PC-3 (cell line): ENCODE results near the gene SCT. TPM values are rescaled to one million over a fixed set of nuclear protein-coding genes. Genes with fewer than 3 reads are reported as not detected.

Experiments used
- ATAC-seq: fragments of 200-7000 bp; cut with Tn5 transposase; 2 replicates; pipeline ENCODE4 v1.9.1; 2020; ENCODE audit warnings: mild to moderate bottlenecking, moderate library complexity
- BruUV-seq: library from RNA; stranded (reverse); fragments of 400-500 nt; replicated peaks from 2 replicates; lab custom pipeline; 2021; lab: Mats Ljungman, UMichigan
- CTCF ChIA-PET: fragments of 300-600 bp; sonication (Branson Sonifier 250); formaldehyde crosslinking; loops from one replicate; lab custom pipeline; 2022; ENCODE audit warnings: antibody characterized with exemption; lab: Charles Lee
- POLR2A ChIA-PET: fragments of 300-600 bp; sonication (Branson Sonifier 250); formaldehyde crosslinking; loops from one replicate; lab custom pipeline; 2022; ENCODE audit warnings: antibody characterized with exemption; ENCODE audit not compliant: unreplicated experiment; lab: Charles Lee
- DNase-seq: peaks from one replicate; pipeline ENCODE4 v3.0.0-alpha.2; 2015
- H2AFZ ChIP-seq: fragments of 300-600 bp; sonication (generic); 2 replicates; pipeline ENCODE4 v1.6.0; 2016; ENCODE audit warnings: antibody characterized with exemption, low read length
- H3F3A ChIP-seq: fragments of 300-600 bp; sonication (generic); one replicate; pipeline ENCODE4 v1.6.0; 2017; ENCODE audit warnings: antibody characterized with exemption, low read length, control low read depth, mild to moderate bottlenecking; ENCODE audit not compliant: unreplicated experiment
- H3K27ac ChIP-seq: fragments of 300-600 bp; sonication (generic); 2 replicates; pipeline ENCODE4 v1.5.1; 2016; ENCODE audit warnings: mild to moderate bottlenecking, low read length
- H3K27me3 ChIP-seq: fragments of 300-600 bp; sonication (generic); 2 replicates; pipeline ENCODE4 v1.6.1; 2016; ENCODE audit warnings: low read length, mixed read lengths
- H3K36me3 ChIP-seq: fragments of 300-600 bp; sonication (generic); 2 replicates; pipeline ENCODE4 v1.6.1; 2016; ENCODE audit warnings: low read depth, mixed run types, low read length, mixed read lengths
- H3K4me1 ChIP-seq: fragments of 300-600 bp; sonication (generic); 2 replicates; pipeline ENCODE4 v1.5.1; 2016; ENCODE audit warnings: low read length; ENCODE audit not compliant: insufficient read depth
- H3K4me2 ChIP-seq: fragments of 300-600 bp; sonication (generic); 2 replicates; pipeline ENCODE4 v1.6.0; 2016; ENCODE audit warnings: low read length
- H3K4me3 ChIP-seq: fragments of 300-600 bp; sonication (generic); 2 replicates; pipeline ENCODE4 v1.5.1; 2016; ENCODE audit warnings: mild to moderate bottlenecking, low read length, mixed read lengths
- H3K79me2 ChIP-seq: fragments of 300-600 bp; sonication (generic); 2 replicates; pipeline ENCODE4 v1.6.1; 2017; ENCODE audit warnings: low read length, mixed read lengths
- H3K9ac ChIP-seq: fragments of 300-600 bp; sonication (generic); 2 replicates; pipeline ENCODE4 v1.6.0; 2016; ENCODE audit warnings: mild to moderate bottlenecking, low read length
- H3K9me2 ChIP-seq: fragments of 300-600 bp; sonication (generic); replicated peaks from 2 replicates; pipeline ENCODE4 v1.6.1; 2016; ENCODE audit warnings: mixed run types, low read length, mixed read lengths
- H3K9me3 ChIP-seq: fragments of 300-600 bp; sonication (generic); 2 replicates; pipeline ENCODE4 v1.6.1; 2016; ENCODE audit warnings: low read length, mixed read lengths
- H4K20me1 ChIP-seq: fragments of 300-600 bp; sonication (generic); 2 replicates; pipeline ENCODE4 v1.6.1; 2016; ENCODE audit warnings: low read length, mixed read lengths
- EZH2 ChIP-seq: fragments of 300-600 bp; sonication (generic); IDR thresholded peaks from one replicate; pipeline ENCODE4 v1.6.1; 2017; ENCODE audit warnings: antibody characterized with exemption, mild to moderate bottlenecking, low read length; ENCODE audit not compliant: unreplicated experiment
- EZH2phosphoT487 ChIP-seq: fragments of 300-600 bp; sonication (generic); IDR thresholded peaks from 2 replicates; pipeline ENCODE4 v1.6.1; 2018; ENCODE audit warnings: mild to moderate bottlenecking, antibody characterized with exemption, low read length, borderline replicate concordance
- intact Hi-C: fragments of 100-400 bp; cut with micrococcal nuclease; formaldehyde crosslinking; loops from 2 replicates; pipeline ENCODE4 v1.9.0; 2023
- total RNA-seq: library from RNA; depleted of rRNA; stranded (reverse); fragments of >200 nt; gene quantifications from 2 replicates; pipeline ENCODE4 v1.2.3, GENCODE V29; 2014
- TF ChIP-seq, protein P1 (sequence below): fragments of 300-600 bp; sonication (generic); conservative IDR thresholded peaks from 2 replicates; pipeline ENCODE4 v1.5.1; 2017; ENCODE audit warnings: antibody characterized with exemption, low read depth, mild to moderate bottlenecking, low read length

The SCT gene
- total RNA-seq, 1 experiment from 2014 or later: not detected

DNA sequence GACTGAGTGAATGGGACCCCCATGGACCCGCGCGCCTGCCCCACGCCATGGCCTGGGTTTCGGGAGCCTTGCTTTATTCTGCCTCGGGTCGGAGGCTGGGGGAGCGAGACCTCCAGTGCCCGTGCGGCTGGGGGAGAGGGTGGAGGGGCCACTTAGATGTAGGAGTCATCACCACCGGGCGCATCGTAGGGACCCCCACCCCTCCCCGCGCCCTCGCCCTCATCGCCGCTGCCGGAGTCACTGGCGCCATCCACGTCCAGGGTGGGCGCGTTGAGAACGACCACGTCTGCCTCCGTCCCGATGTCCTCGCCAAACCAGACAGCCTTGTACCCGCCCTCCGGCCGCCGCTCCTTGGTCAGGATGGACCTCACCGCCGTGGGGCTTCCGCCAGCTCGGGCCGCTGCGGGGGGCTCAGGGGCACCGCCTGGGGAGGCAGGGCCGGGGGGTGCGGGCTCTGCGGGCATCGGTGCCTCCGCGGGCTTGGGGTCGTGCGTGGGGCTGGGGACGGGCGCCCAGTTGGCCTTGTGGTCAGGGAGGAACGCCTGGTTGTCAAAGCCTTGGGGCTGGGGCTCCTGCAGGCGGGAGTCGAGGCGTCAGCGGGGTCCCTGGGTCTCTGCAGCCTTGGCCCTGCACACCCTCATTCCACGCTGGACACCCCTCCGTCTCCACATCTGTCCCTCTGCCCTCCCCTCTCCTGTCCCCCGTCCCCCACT lies 9.6 kb downstream of the SCT start:
- Histone ChIP-seq H3K79me2 (peaks cover 8% of the 10 kb centered on the region; the same call in 1 of the 2 replicates), H4K20me1 (peaks cover 14% of the 10 kb centered on the region), H3F3A (peaks cover 6% of the 10 kb centered on the region), H3K36me3 (peaks cover 9% of the 10 kb centered on the region; the same call in 1 of the 2 replicates), H3K27ac (no peak overlapping the region), H3K27me3 (no peaks in the 10 kb centered on the region), H3K9ac (no peak overlapping the region), H3K4me2 (no peak overlapping the region), H3K9me3 (no peaks in the 10 kb centered on the region), H3K4me3 (no peak overlapping the region), H3K4me1 (peaks cover 28% of the 10 kb centered on the region), H2AFZ (no peak overlapping the region), H3K9me2 (no peaks in the 10 kb centered on the region)
- no TSS peak for BruUV-seq
- intact Hi-C loops: loop anchor here (10.0 kb wide), 1 partner anchor 53 kb away; the partner anchor contains the start of genes LMNTD2 and RASSF7
- ATAC-seq (no peak), DNase-seq (no peak)
- TF ChIP-seq EZH2phosphoT487 (no peak), EZH2 (no peak)
- TF ChIP-seq, protein P1, sequence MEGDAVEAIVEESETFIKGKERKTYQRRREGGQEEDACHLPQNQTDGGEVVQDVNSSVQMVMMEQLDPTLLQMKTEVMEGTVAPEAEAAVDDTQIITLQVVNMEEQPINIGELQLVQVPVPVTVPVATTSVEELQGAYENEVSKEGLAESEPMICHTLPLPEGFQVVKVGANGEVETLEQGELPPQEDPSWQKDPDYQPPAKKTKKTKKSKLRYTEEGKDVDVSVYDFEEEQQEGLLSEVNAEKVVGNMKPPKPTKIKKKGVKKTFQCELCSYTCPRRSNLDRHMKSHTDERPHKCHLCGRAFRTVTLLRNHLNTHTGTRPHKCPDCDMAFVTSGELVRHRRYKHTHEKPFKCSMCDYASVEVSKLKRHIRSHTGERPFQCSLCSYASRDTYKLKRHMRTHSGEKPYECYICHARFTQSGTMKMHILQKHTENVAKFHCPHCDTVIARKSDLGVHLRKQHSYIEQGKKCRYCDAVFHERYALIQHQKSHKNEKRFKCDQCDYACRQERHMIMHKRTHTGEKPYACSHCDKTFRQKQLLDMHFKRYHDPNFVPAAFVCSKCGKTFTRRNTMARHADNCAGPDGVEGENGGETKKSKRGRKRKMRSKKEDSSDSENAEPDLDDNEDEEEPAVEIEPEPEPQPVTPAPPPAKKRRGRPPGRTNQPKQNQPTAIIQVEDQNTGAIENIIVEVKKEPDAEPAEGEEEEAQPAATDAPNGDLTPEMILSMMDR: no peak
- ChIA-PET POLR2A (no interaction called here), CTCF (no interaction called here)

DNA sequence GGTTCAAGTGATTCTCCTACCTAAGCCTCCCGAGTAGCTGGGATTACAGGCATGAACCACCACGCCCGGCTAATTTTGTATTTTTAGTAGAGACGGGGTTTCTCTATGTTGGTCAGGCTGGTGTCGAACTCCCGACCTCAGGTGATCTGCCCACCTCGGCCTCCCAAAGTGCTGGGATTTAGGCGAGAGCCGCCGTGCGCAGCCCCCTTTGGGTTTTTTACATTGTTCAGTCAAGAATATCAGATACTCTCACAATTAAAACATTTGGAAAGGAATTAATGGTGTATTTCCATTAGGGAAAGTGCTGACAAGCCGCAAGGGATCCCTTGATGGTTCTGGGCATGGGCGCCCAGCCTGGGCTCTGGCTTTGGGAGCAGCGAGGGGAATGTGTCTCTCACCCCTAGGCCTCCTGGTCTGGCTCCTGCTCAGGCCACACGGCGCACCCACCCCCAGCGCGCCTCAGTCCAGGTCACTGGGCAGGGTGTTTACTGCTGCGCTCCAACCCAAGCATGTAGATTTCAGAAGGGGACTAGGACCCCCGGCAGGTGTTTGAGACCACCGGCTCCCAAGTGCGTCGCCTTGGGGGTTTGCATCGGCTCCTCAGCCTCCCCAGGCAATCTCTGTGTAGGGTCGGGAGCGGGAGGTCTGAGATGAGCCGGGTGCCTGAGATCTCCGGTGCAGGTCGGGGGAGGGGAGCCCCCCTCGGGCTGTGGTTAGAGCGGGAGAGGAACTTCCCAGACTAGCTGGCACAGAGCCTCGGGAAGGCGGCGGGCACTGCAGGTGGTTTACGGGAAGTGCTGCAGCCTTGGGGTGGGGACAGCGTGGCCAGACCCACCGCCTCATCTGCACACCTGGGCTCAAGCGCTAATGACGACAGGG lies 10.4 kb downstream of the SCT start:
- ChIA-PET POLR2A (interaction anchor here (0.6 kb wide), 1 partner anchor 20 kb away, joined by 4 read pairs; the partner anchor contains the start of gene DRD4), CTCF (no interaction called here)
- H3F3A ChIP-seq: peaks cover 7% of the 10 kb centered on the region
- H3K4me3 ChIP-seq: peak overlapping the region; percentile 79; the same call in 1 of the 2 replicates
- peaks cover 14% of the 10 kb centered on the region for H3K36me3 ChIP-seq
- H3K4me1 ChIP-seq: peaks cover 28% of the 10 kb centered on the region
- no peak overlapping the region for H3K9ac ChIP-seq
- H4K20me1 ChIP-seq: peaks cover 18% of the 10 kb centered on the region
- H3K4me2 ChIP-seq: peak overlapping the region; percentile 96
- TF ChIP-seq EZH2: no peak
- TF ChIP-seq, protein P1: no peak
- no peak for TF ChIP-seq EZH2phosphoT487
- ATAC-seq: no peak
- no peaks in the 10 kb centered on the region for H3K9me2 ChIP-seq
- H2AFZ ChIP-seq: peak overlapping the region; percentile 65; the same call in 1 of the 2 replicates
- no peak for DNase-seq
- intact Hi-C loops: loop anchor here (10.0 kb wide), 1 partner anchor 52 kb away; the partner anchor contains the start of genes LMNTD2 and RASSF7
- H3K79me2 ChIP-seq: peaks cover 8% of the 10 kb centered on the region; the same call in 1 of the 2 replicates
- H3K9me3 ChIP-seq: no peaks in the 10 kb centered on the region
- H3K27me3 ChIP-seq: no peaks in the 10 kb centered on the region
- TSS peak; percentile 86 for BruUV-seq
- no peak overlapping the region for H3K27ac ChIP-seq
